Esophagus (tissue), 2 donors: ENCODE measurements around the gene CCNG2. TPM values are rescaled to one million over a fixed set of nuclear protein-coding genes. Genes with fewer than 3 reads are reported as not detected.

Source experiments
- H3K27ac ChIP-seq, 2 donors: one replicate each; pipeline ENCODE4 v1.5.1; 2013; ENCODE audit warnings: low read depth in 2 of 2, mild to moderate bottlenecking in 2 of 2, inconsistent platforms in 1 of 2, low read length in 1 of 2, moderate library complexity in 1 of 2
- H3K27me3 ChIP-seq, 2 donors: one replicate each; pipeline ENCODE4 v1.6.1; 2013; ENCODE audit warnings: low read length in 2 of 2, control low read depth in 1 of 2, mild to moderate bottlenecking in 1 of 2; ENCODE audit not compliant: insufficient read depth in 2 of 2, control insufficient read depth in 1 of 2
- H3K36me3 ChIP-seq, 2 donors: one replicate each; pipeline ENCODE4 v1.6.1; 2013; ENCODE audit warnings: low read length in 1 of 2; ENCODE audit not compliant: control insufficient read depth in 2 of 2, insufficient read depth in 2 of 2
- H3K4me1 ChIP-seq, 2 donors: one replicate each; pipeline ENCODE4 v1.6.1; 2013; ENCODE audit warnings: low read length in 1 of 2; ENCODE audit not compliant: control insufficient read depth in 2 of 2, insufficient read depth in 2 of 2
- H3K4me3 ChIP-seq, 2 donors: one replicate each; pipeline ENCODE4 v1.5.1; 2013; ENCODE audit warnings: low read length in 2 of 2, mild to moderate bottlenecking in 2 of 2, low read depth in 1 of 2, moderate library complexity in 1 of 2
- H3K9me3 ChIP-seq, 2 donors: one replicate each; pipeline ENCODE4 v1.6.1; 2013; ENCODE audit warnings: mild to moderate bottlenecking in 2 of 2, low read depth in 1 of 2, low read length in 1 of 2, moderate library complexity in 1 of 2; ENCODE audit not compliant: control insufficient read depth in 2 of 2, insufficient read depth in 1 of 2
- WGBS, 2 donors: extraction: QIAGEN DNeasy Blood & Tissue Kit; methylation state at CpG; one replicate each; pipeline ENCODE4 v1.1.7; 2013; 5-methylcytosine and 5-hydroxymethylcytosine counted together
- polyA plus RNA-seq, 2 donors: library from polyadenylated mRNA; stranded (reverse); fragments of 200-250 nt; gene quantifications; one replicate each; pipeline ENCODE4 v1.2.3, GENCODE V29; 2013
- donor health status: healthy with polysubstance abuse.
- donor health status: Bipolar disorder and iron deficiency.

The CCNG2 gene
- polyA plus RNA-seq, 2 donors, result 64.9 to 134 TPM

- Histone ChIP-seq H3K27ac (no peak overlapping the region), H3K4me3 (no peak overlapping the region), H3K4me1 (no peaks in the 10 kb centered on the region), H3K27me3 (no peaks in the 10 kb centered on the region), H3K36me3 (no peaks in the 10 kb centered on the region), H3K9me3 (no peaks in the 10 kb centered on the region)
- WGBS, 2 donors, result 72 to 80% methylated on average over 6 of the region's 6 CpGs
These were observed 26.9 kb downstream of the CCNG2 start for GRCh38 chr4:77183777-77184420.

GRCh38 chr4:77184974-77185373 is 28.0 kb downstream of the CCNG2 start:
- Histone ChIP-seq H3K4me1 (no peaks in the 10 kb centered on the region), H3K36me3 (no peaks in the 10 kb centered on the region), H3K27ac (no peak overlapping the region), H3K4me3 (no peak overlapping the region), H3K27me3 (no peaks in the 10 kb centered on the region), H3K9me3 (no peaks in the 10 kb centered on the region)

- no peak overlapping the region for H3K4me3 ChIP-seq
- no peak overlapping the region for H3K27ac ChIP-seq
- no peaks in the 10 kb centered on the region for H3K9me3 ChIP-seq
- no peaks in the 10 kb centered on the region for H3K27me3 ChIP-seq
- H3K4me1 ChIP-seq, result no peaks in the 10 kb centered on the region
- H3K36me3 ChIP-seq, result no peaks in the 10 kb centered on the region
These were observed 28.7 kb downstream of the CCNG2 start for GRCh38 chr4:77185686-77186085.

- no peaks in the 10 kb centered on the region for H3K4me1 ChIP-seq
- no peaks in the 10 kb centered on the region for H3K9me3 ChIP-seq
- 61 to 94% methylated on average over 2 of the region's 2 CpGs for WGBS, 2 donors
- no peaks in the 10 kb centered on the region for H3K27me3 ChIP-seq
- H3K4me3 ChIP-seq, result no peak overlapping the region
- no peak overlapping the region for H3K27ac ChIP-seq
- no peaks in the 10 kb centered on the region for H3K36me3 ChIP-seq
These were observed 30.3 kb downstream of the CCNG2 start for GRCh38 chr4:77187322-77187721.

- WGBS, 2 donors, result 74 to 77% methylated on average over 9 of the region's 9 CpGs
- H3K4me3 ChIP-seq, result no peak overlapping the region
- no peaks in the 10 kb centered on the region for H3K36me3 ChIP-seq
- H3K9me3 ChIP-seq, result no peaks in the 10 kb centered on the region
- no peaks in the 10 kb centered on the region for H3K4me1 ChIP-seq
- no peak overlapping the region for H3K27ac ChIP-seq
- H3K27me3 ChIP-seq, result no peaks in the 10 kb centered on the region
These were observed 31.7 kb downstream of the CCNG2 start for GRCh38 chr4:77188498-77189220.

- H3K36me3 ChIP-seq, result no peaks in the 10 kb centered on the region
- 53 to 73% methylated on average over 1 of the region's 1 CpG for WGBS, 2 donors
- H3K4me1 ChIP-seq, result no peaks in the 10 kb centered on the region
- H3K4me3 ChIP-seq, result no peak overlapping the region
- no peaks in the 10 kb centered on the region for H3K27me3 ChIP-seq
- no peak overlapping the region for H3K27ac ChIP-seq
- H3K9me3 ChIP-seq, result no peaks in the 10 kb centered on the region
These were observed 32.4 kb downstream of the CCNG2 start for GRCh38 chr4:77189412-77189811.

GRCh38 chr4:77190053-77190452 is 33.0 kb downstream of the CCNG2 start:
- 82 to 83% methylated on average over 1 of the region's 1 CpG for WGBS, 2 donors
- H3K36me3 ChIP-seq, result no peaks in the 10 kb centered on the region
- no peaks in the 10 kb centered on the region for H3K27me3 ChIP-seq
- no peak overlapping the region for H3K4me3 ChIP-seq
- H3K4me1 ChIP-seq, result no peaks in the 10 kb centered on the region
- H3K9me3 ChIP-seq, result no peaks in the 10 kb centered on the region
- H3K27ac ChIP-seq, result peak overlapping the region; percentile 36 to 63

GRCh38 chr4:77193046-77193445 is 36.0 kb downstream of the CCNG2 start:
- H3K27ac ChIP-seq, result no peak overlapping the region
- no peaks in the 10 kb centered on the region for H3K9me3 ChIP-seq
- peaks cover 0 to 4% of the 10 kb centered on the region in 2 donors for H3K4me1 ChIP-seq
- 85 to 91% methylated on average over 8 of the region's 8 CpGs for WGBS, 2 donors
- no peaks in the 10 kb centered on the region for H3K27me3 ChIP-seq
- no peak overlapping the region for H3K4me3 ChIP-seq
- no peaks in the 10 kb centered on the region for H3K36me3 ChIP-seq

- H3K9me3 ChIP-seq, result no peaks in the 10 kb centered on the region
- peaks cover 0 to 4% of the 10 kb centered on the region in 2 donors for H3K4me1 ChIP-seq
- H3K4me3 ChIP-seq, result no peak overlapping the region
- H3K27ac ChIP-seq, result peak overlapping the region in 1 of 2 donors; percentile 34
- H3K36me3 ChIP-seq, result no peaks in the 10 kb centered on the region
- 68 to 74% methylated on average over 17 of the region's 17 CpGs for WGBS, 2 donors
- no peaks in the 10 kb centered on the region for H3K27me3 ChIP-seq
These were observed 36.6 kb downstream of the CCNG2 start for GRCh38 chr4:77193511-77194102.

GRCh38 chr4:77194366-77194765 is 37.4 kb downstream of the CCNG2 start:
- Histone ChIP-seq H3K27ac (no peak overlapping the region), H3K9me3 (no peaks in the 10 kb centered on the region), H3K36me3 (no peaks in the 10 kb centered on the region), H3K27me3 (no peaks in the 10 kb centered on the region), H3K4me3 (no peak overlapping the region), H3K4me1 (peaks cover 0 to 4% of the 10 kb centered on the region in 2 donors)
- 60 to 67% methylated on average over 5 of the region's 5 CpGs for WGBS, 2 donors
